Measurements from ENCODE around the gene MTG1.
"Not testable (repeated sequence)": the region's sequence is repeated elsewhere in the genome, so short reads cannot be mapped to it uniquely, and the experiment has no call there.

The MTG1 gene

GRCh38 chr10:133424102-133424501 lies 30.1 kb downstream of the MTG1 start:
- DNase-seq (ENCODE audit: low read depth): not testable (repeated sequence)

- DNase-seq (ENCODE audit: low read depth): not testable (repeated sequence)
These were observed 30.6 kb downstream of the MTG1 start, which contains the start of gene SPRN for GRCh38 chr10:133424601-133425000. SPRN (minus strand) TSS chr10:133424625; CDS start chr10:133423681, 944 bp downstream.

- not testable (repeated sequence) for DNase-seq (ENCODE audit: low read depth)
These were observed 35.6 kb downstream of the MTG1 start for GRCh38 chr10:133429571-133429970.

GRCh38 chr10:133431888-133432613 lies 38.1 kb downstream of the MTG1 start:
- DNase-seq (ENCODE audit: low read depth): not testable (repeated sequence)

GRCh38 chr10:133432789-133433188 lies 38.8 kb downstream of the MTG1 start:
- not testable (repeated sequence) for DNase-seq (ENCODE audit: low read depth)

- DNase-seq (ENCODE audit: low read depth): no peak
These were observed 44.8 kb downstream of the MTG1 start for GRCh38 chr10:133438711-133439273.

- DNase-seq (ENCODE audit: low read depth): no peak
These were observed 45.8 kb downstream of the MTG1 start for GRCh38 chr10:133439517-133440461.

- no peak for DNase-seq (ENCODE audit: low read depth)
These were observed 46.8 kb downstream of the MTG1 start for GRCh38 chr10:133440633-133441285.

GRCh38 chr10:133441356-133441755 lies 47.4 kb downstream of the MTG1 start:
- not testable (repeated sequence) for DNase-seq (ENCODE audit: low read depth)

GRCh38 chr10:133441780-133442179 lies 47.8 kb downstream of the MTG1 start:
- DNase-seq (ENCODE audit: low read depth): no peak

- no peak for DNase-seq (ENCODE audit: low read depth)
These were observed 48.4 kb downstream of the MTG1 start for GRCh38 chr10:133442191-133442966.

GRCh38 chr10:133442967-133443924 lies 49.3 kb downstream of the MTG1 start:
- no peak for DNase-seq (ENCODE audit: low read depth)

GRCh38 chr10:133444342-133445267 lies 50.6 kb downstream of the MTG1 start:
- no peak for DNase-seq (ENCODE audit: low read depth)

- no peak for DNase-seq (ENCODE audit: low read depth)
These were observed 51.3 kb downstream of the MTG1 start for GRCh38 chr10:133445268-133445732.

- no peak for DNase-seq (ENCODE audit: low read depth)
These were observed 52.1 kb downstream of the MTG1 start for GRCh38 chr10:133445751-133446708.

- DNase-seq (ENCODE audit: low read depth): no peak
These were observed 53.0 kb downstream of the MTG1 start for GRCh38 chr10:133446979-133447378.

- DNase-seq (ENCODE audit: low read depth): no peak
These were observed 54.2 kb downstream of the MTG1 start for GRCh38 chr10:133448120-133448519.

GRCh38 chr10:133451346-133451745 lies 57.4 kb downstream of the MTG1 start:
- DNase-seq (ENCODE audit: low read depth): no peak
